G401.6 (cell line): ENCODE data around the gene FBF1.

Source experiments
- FAIRE-seq: peaks from 2 replicates; lab custom pipeline; 2012; peaks lifted over from hg19 to GRCh38; lab: Jason Lieb, UNC

The FBF1 gene

DNA sequence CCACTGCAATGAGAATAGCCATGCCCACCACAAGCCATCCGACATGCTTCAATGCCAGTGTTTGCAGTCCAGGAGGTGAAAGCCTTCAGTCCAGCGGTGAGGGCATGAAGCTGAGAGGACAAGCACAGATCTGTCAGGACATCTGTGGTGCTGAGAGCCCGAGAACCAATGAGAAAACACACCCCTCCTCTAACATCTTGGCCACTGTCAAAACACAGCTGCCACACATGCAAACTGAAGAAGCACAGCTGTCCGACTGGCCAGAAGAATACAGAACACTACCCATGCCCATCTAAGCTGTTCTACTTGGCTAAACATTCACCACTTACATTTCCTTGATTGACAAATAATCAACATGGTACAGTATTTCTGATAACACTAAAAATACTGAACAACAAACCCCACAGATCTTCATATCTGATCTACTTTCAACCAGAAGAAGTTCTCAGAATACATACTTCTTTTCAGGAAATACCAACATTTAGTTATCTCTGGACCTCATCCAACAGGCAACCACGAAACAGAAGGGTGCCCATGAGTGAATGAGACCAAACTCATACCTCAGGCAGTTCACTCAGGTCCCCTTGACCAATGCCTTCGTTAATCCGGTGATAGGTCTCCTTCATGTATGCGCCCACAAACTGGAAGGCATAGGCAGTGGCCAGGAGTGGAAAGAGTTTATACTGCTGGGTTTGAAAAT, 10.2 kb upstream of the FBF1 start:
- FAIRE-seq = no peak

DNA sequence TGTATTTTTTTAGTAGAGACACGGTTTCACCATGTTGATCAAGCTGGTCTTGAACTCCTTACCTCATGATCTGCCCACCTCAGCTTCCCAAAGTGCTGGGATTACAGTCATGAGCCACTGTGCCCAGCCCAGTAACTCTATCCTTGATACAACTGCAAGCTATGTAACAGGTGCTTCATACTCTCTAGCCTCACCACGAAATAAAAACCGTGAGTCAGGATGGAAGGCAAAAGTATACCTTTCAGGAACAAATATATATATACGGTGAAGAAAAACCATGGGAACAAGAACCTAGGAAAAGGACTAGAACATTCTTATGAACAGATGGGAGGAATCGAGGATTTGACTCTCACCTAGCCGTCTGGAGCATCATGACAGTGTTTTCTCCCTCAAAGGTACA, 9.6 kb upstream of the FBF1 start:
- FAIRE-seq = no peak

- no peak for FAIRE-seq
Measured at GRCh38 chr17:75945211-75945610, 4.4 kb upstream of the FBF1 start.

DNA sequence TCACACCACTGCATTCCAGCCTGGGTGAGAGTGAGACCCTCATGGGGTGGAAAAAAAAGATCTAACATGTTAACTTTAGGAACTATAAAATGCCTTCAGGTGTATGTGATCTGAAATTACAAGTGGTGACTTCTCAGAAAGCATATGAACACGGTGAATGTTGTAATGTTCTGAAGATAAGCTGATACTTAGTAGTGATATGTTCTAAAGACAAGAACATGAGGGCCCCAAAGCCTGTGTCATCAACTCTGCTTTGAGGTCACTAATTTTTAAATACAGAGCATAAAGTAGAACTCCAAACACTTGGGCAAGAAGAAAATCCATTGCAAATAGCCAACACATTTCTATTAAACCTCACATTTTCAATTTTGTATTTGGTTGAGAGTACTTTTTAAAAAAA, 2.6 kb upstream of the FBF1 start:
- no peak for FAIRE-seq

GRCh38 chr17:75942473-75942872, 1.6 kb upstream of the FBF1 start:
- FAIRE-seq = no peak

DNA sequence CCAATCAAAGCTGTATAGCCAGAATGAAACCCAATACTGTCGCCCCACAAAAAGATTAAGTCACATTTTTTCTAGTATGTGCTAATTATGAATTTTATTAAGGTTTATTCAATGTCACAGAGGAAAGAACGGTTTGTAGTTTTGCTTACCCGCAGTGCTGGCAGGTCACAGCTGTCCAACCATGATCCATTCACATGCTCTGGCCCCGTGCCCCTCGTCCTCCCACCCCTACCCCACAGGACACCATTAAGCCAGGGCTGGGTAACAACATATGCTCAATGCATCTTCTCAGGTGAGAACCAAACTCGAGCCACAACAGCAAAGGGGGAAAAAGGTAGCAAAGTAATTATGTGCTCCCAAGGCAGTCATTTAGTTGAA, 589 bp upstream of the FBF1 start:
- no peak for FAIRE-seq

- FAIRE-seq = no peak
Measured at GRCh38 chr17:75937652-75938051, 3.2 kb downstream of the FBF1 start.

GRCh38 chr17:75933808-75934207, 7.0 kb downstream of the FBF1 start:
- FAIRE-seq = no peak

- no peak for FAIRE-seq
Measured at GRCh38 chr17:75932852-75933251, 8.0 kb downstream of the FBF1 start.

DNA sequence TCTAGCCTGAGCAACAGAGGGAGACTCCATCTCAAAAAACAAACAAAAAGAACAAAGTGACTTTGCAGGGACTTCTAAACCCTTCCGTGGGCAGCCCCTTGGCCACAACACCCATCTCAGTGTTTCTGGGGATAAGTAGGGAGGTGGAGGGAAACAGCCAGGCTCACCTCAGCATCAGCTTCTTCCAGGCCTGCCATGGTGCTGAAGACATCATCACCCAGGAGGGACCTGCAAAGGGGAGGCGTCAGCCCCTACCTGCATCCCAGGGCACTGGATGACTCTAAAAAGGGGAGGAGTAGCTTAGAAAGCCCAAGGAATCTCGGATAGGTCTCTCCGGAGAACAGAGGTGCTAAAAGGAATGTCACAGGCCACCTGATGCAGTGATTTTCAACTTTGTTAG, 9.8 kb downstream of the FBF1 start:
- no peak for FAIRE-seq

DNA sequence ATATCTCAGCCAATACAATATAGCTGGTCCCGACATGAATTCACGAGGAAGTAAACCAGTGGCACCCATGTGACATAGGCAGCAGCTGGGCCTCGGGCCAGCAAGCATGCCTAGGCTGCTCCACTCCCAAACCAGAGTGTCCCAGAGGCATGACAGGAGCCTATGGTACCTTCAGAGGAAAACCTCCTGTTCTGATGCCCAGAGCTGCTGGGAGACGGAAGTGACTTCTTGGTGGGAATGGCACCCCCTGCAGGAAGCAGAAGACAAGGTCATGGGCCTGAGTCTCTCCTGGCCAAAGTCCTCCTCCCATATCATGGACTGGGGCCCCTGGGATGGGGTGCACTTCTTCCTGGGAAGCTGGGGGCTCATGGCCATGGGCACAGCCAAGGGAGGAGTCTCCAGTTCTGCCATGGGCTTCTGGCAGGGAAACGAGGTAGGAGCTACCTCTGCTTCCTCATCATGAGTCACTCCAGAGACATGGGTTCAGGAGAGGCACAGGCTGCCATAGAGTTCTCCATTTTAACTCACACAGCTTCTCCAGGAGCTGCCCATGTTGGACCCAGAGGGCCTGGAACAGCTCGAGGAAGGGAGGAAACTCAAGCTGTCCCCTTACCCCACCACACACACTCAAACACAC, 13.4 kb downstream of the FBF1 start:
- FAIRE-seq = no peak

- no peak for FAIRE-seq
Measured at GRCh38 chr17:75926456-75926855, 14.4 kb downstream of the FBF1 start.

- FAIRE-seq = no peak
Measured at GRCh38 chr17:75925912-75926311, 14.9 kb downstream of the FBF1 start.

GRCh38 chr17:75925103-75925502, 15.7 kb downstream of the FBF1 start:
- FAIRE-seq = no peak

GRCh38 chr17:75922963-75923874, 17.6 kb downstream of the FBF1 start:
- no peak for FAIRE-seq

- FAIRE-seq = no peak
Measured at GRCh38 chr17:75922173-75922961, 18.5 kb downstream of the FBF1 start.

DNA sequence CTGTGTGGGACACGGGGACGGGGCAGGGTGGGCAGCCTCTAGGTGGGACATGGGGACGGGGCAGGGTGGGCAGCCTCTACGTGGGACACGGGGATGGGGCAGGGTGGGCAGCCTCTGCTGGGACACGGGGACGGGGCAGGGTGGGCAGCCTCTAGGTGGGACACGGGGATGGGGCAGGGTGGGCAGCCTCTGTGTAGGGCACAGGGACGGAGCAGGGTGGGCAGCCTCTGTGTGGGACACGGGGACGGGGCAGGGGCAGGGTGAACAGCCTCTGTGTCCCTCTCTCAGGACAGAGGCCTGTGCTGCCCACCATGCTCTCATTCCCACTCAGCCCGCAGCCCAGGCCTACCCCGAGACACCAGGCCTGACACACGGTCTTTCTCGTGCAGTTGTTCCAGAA, 19.2 kb downstream of the FBF1 start:
- FAIRE-seq = no peak

DNA sequence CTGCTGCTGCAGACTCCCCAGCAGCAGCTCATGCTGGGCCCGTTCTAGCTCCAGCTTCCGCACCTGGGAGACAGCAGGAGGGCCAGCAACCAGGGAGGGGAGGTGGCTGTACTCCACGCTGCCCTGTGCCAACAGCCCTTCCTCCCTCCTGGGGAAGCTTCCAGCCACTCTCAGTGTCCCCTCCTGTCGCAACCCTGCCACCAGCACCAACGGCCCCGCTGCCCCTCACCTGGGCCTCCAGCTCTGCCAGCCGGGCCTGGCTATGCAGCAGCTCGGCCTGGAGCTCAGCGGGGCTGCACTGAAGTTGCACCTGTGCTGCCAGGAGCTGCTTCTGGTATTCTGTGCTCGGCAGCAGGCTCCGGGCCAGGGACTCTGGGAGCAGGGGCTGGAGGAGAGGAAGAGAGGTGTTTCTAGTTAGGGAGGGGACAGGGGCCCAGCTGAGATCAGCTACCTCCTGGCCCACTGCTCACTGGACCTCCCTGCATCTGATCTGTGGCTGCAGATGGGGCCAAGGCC, 20.7 kb downstream of the FBF1 start:
- no peak for FAIRE-seq

DNA sequence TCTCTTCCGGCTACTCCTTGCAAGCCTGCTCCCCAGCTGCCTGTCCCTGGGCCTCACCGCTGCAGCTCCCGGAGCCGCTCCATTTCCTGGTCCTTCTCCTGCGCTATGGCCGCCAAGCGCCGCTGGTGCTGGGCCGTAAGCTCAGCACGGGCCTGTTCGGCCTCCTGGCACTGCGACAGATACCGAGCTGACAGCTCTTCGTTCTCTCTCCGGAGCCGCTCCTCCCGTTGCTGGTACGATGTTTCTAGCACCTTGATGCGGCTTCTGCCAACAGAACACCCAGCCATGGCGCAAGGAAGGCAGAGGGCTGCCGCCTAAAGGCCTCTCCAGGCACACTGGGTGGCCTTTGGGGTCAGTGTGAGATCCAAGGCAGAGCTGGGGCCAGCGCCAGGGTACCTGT, 21.2 kb downstream of the FBF1 start:
- FAIRE-seq = no peak

- no peak for FAIRE-seq
Measured at GRCh38 chr17:75917917-75918445, 22.9 kb downstream of the FBF1 start.

DNA sequence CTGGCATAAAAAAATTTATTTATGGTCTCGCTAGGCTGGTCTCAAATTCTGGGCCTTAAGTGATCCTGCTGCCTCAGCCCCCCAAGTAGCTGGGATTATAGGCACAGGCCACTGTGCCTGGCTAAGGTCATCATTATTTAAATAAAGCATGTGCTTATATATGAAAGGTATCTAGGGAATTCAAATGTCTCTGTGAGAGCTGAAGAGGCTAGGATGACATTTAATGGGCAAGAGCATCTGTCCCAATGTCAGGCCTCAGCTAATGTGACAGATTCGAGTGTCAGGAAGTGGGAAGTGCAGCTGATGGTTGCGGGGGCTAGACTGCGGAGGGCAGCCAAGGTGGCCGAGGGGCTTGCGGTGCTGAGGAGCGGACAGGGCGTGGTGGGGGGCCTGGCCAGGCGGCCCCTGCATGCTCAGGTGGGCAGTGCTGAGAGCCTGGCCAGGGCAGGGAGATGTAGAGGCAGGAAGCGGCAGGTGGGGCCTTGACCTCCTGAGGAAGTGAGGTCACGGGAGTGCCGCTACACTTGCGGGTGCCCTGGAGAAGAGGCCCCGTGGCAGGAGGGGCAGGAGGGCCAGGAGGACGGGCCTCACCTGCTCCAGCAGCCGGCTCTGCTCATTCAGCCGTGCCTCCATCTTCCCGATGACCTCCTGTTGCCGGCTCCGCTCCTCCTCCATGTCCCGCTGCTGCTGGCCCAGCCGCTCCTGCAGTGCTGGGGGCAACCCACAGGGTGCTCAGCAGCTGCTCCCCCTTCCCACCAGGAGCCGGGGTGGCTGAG, 23.5 kb downstream of the FBF1 start:
- FAIRE-seq = no peak
